H1 (cell line): ENCODE results near the gene U2SURP. TPM values are rescaled to one million over a fixed set of nuclear protein-coding genes. Genes with fewer than 3 reads are reported as not detected.

Experiments
- CTCF ChIA-PET: fragments of 300-600 bp; sonication (Branson Sonifier 250); formaldehyde crosslinking; loops from one replicate; lab custom pipeline; 2021; ENCODE audit not compliant: partially characterized antibody; lab: Charles Lee
- POLR2A ChIA-PET: fragments of 300-600 bp; sonication (Branson Sonifier 250); formaldehyde crosslinking; loops from one replicate; lab custom pipeline; 2021; ENCODE audit warnings: inconsistent platforms; ENCODE audit not compliant: partially characterized antibody; lab: Charles Lee
- DNase-seq, 2 experiments: peaks; one replicate each; pipeline versions ENCODE4 v3.0.0 to v3.0.0-alpha.2; 2010 to 2022; ENCODE audit warnings: low spot score in 2 of 2, low read depth in 1 of 2, mixed read lengths in 1 of 2
- FAIRE-seq: peaks from 2 replicates; lab custom pipeline; 2011; peaks lifted over from hg19 to GRCh38; lab: Jason Lieb, UNC
- H2AFZ ChIP-seq: 2 replicates; pipeline ENCODE4 v1.8.1; 2012; ENCODE audit warnings: low read length, inconsistent platforms
- H2AK5ac ChIP-seq: 2 replicates; pipeline ENCODE4 v1.6.1; 2013; ENCODE audit warnings: low read depth, low read length
- H2BK120ac ChIP-seq: replicated peaks from 2 replicates; pipeline ENCODE3; 2013; ENCODE audit warnings: low read depth, low read length, inconsistent platforms
- H2BK12ac ChIP-seq: 2 replicates; pipeline ENCODE4 v1.6.1; 2013; ENCODE audit warnings: low read depth, low read length
- H2BK15ac ChIP-seq: 2 replicates; pipeline ENCODE4 v1.6.1; 2013; ENCODE audit warnings: low read length
- H2BK20ac ChIP-seq: 2 replicates; pipeline ENCODE4 v1.6.1; 2013; ENCODE audit warnings: low read length
- H2BK5ac ChIP-seq: 2 replicates; pipeline ENCODE4 v1.6.1; 2013; ENCODE audit warnings: low read depth, low read length
- H3K14ac ChIP-seq: 2 replicates; pipeline ENCODE4 v1.6.1; 2013; ENCODE audit warnings: inconsistent platforms; ENCODE audit not compliant: insufficient read length
- H3K18ac ChIP-seq: 2 replicates; pipeline ENCODE4 v1.6.1; 2013; ENCODE audit warnings: low read length; ENCODE audit errors: extremely low read depth
- H3K23ac ChIP-seq: 2 replicates; pipeline ENCODE4 v1.6.1; 2013; ENCODE audit warnings: inconsistent platforms; ENCODE audit not compliant: insufficient read length
- H3K23me2 ChIP-seq: 2 replicates; pipeline ENCODE4 v1.6.1; 2013; ENCODE audit warnings: low read depth, low read length
- H3K27ac ChIP-seq: 2 replicates; pipeline ENCODE4 v1.6.1; 2011; ENCODE audit warnings: low read depth, low read length, inconsistent platforms
- H3K27me3 ChIP-seq, 4 experiments: replicated peaks in 1 of 4; 1 replicate in 1 of 4; 2 replicates in 3 of 4; pipeline versions ENCODE4 v1.6.1 to v1.8.1; 2011 to 2013; ENCODE audit warnings: low read length in 3 of 4, mild to moderate bottlenecking in 3 of 4, inconsistent platforms in 2 of 4, mixed read lengths in 2 of 4, moderate library complexity in 1 of 4; ENCODE audit not compliant: control insufficient read depth in 3 of 4, insufficient read depth in 3 of 4; ENCODE audit errors: extremely low read depth in 1 of 4
- H3K36me3 ChIP-seq, 4 experiments: 2 replicates each; pipeline versions ENCODE4 v1.6.1 to v1.8.1; 2011 to 2013; ENCODE audit warnings: mild to moderate bottlenecking in 4 of 4, low read length in 3 of 4, moderate library complexity in 2 of 4, control low read depth in 1 of 4, inconsistent platforms in 1 of 4; ENCODE audit not compliant: insufficient read depth in 4 of 4, control insufficient read depth in 2 of 4
- H3K4ac ChIP-seq: replicated peaks from 2 replicates; pipeline ENCODE3; 2013; ENCODE audit warnings: low read length, low read depth, mixed read lengths, inconsistent platforms; ENCODE audit not compliant: insufficient read length
- H3K4me1 ChIP-seq, 4 experiments: replicated peaks in 1 of 4; 1 replicate in 1 of 4; 2 replicates in 3 of 4; pipeline versions ENCODE4 v1.6.1 to v1.8.1; 2011 to 2013; ENCODE audit warnings: low read length in 3 of 4, inconsistent platforms in 2 of 4, mixed read lengths in 1 of 4; ENCODE audit not compliant: insufficient read depth in 4 of 4, control insufficient read depth in 3 of 4
- H3K4me2 ChIP-seq, 2 experiments: 2 replicates each; pipeline versions ENCODE4 v1.6.1 to v1.8.1; 2011 to 2013; ENCODE audit warnings: low read depth in 2 of 2, low read length in 2 of 2, control low read depth in 1 of 2, inconsistent platforms in 1 of 2, mild to moderate bottlenecking in 1 of 2; ENCODE audit not compliant: insufficient read depth in 1 of 2
- H3K4me3 ChIP-seq, 4 experiments: fragments of 200-600, 300-600 bp in 1 of 4; sonication (generic), shearing (Covaris generic), sonication (Bioruptor Twin) in 1 of 4; 2 replicates each; pipeline versions ENCODE4 v1.5.1 to v1.8.1; 2011 to 2016; ENCODE audit warnings: low read length in 4 of 4, low read depth in 3 of 4, control low read depth in 2 of 4, inconsistent platforms in 2 of 4, mild to moderate bottlenecking in 2 of 4, mixed read lengths in 1 of 4, moderate library complexity in 1 of 4; ENCODE audit not compliant: insufficient read depth in 2 of 4; ENCODE audit errors: extremely low read depth in 1 of 4
- H3K56ac ChIP-seq: replicated peaks from 2 replicates; pipeline ENCODE3; 2013; ENCODE audit warnings: low read depth, mild to moderate bottlenecking, mixed read lengths, low read length, inconsistent platforms; ENCODE audit not compliant: insufficient read length
- H3K79me1 ChIP-seq: 2 replicates; pipeline ENCODE4 v1.6.1; 2013; ENCODE audit warnings: low read depth, low read length, control low read depth
- H3K79me2 ChIP-seq, 2 experiments: 2 replicates each; pipeline versions ENCODE4 v1.6.1 to v1.8.1; 2012 to 2013; ENCODE audit warnings: low read length in 2 of 2, mild to moderate bottlenecking in 2 of 2, inconsistent platforms in 1 of 2; ENCODE audit not compliant: insufficient read depth in 2 of 2, control insufficient read depth in 1 of 2
- H3K9ac ChIP-seq, 4 experiments: replicated peaks in 1 of 4; 1 replicate in 1 of 4; 2 replicates in 3 of 4; pipeline versions ENCODE4 v1.6.1 to v1.8.1; 2011 to 2013; ENCODE audit warnings: low read depth in 3 of 4, low read length in 3 of 4, control low read depth in 2 of 4, mild to moderate bottlenecking in 2 of 4, moderate library complexity in 2 of 4, inconsistent platforms in 1 of 4; ENCODE audit errors: extremely low read depth in 1 of 4
- H3K9me3 ChIP-seq, 2 experiments: 2 replicates each; pipeline versions ENCODE4 v1.6.1 to v1.8.1; 2012 to 2013; ENCODE audit warnings: mild to moderate bottlenecking in 2 of 2, moderate library complexity in 2 of 2, control low read depth in 1 of 2, inconsistent platforms in 1 of 2, low read depth in 1 of 2, low read length in 1 of 2, mixed read lengths in 1 of 2; ENCODE audit not compliant: insufficient read depth in 2 of 2
- H4K20me1 ChIP-seq, 2 experiments: replicated peaks in 1 of 2; 2 replicates each; pipeline versions ENCODE3 to v1.8.1; 2011 to 2013; ENCODE audit warnings: inconsistent platforms in 2 of 2, low read length in 2 of 2, mild to moderate bottlenecking in 1 of 2; ENCODE audit not compliant: insufficient read depth in 2 of 2, control insufficient read depth in 1 of 2
- H4K5ac ChIP-seq: 2 replicates; pipeline ENCODE4 v1.6.1; 2013; ENCODE audit warnings: low read length, low read depth, mixed read lengths, inconsistent platforms; ENCODE audit not compliant: insufficient read length
- H4K8ac ChIP-seq: 2 replicates; pipeline ENCODE4 v1.8.0; 2013; ENCODE audit warnings: mild to moderate bottlenecking, moderate library complexity, low read length, inconsistent platforms; ENCODE audit not compliant: insufficient read depth; ENCODE audit errors: extremely low read depth
- H4K91ac ChIP-seq: replicated peaks from 2 replicates; pipeline ENCODE3; 2013; ENCODE audit warnings: low read length, mixed read lengths, inconsistent platforms; ENCODE audit not compliant: insufficient read length
- HDAC6 ChIP-seq: IDR thresholded peaks from one replicate; pipeline ENCODE4 v1.7.1; 2012; ENCODE audit warnings: low read depth, mild to moderate bottlenecking, inconsistent platforms, low read length, moderate library complexity
- TCF12 ChIP-seq: IDR thresholded peaks from 2 replicates; pipeline ENCODE4 v1.6.1; 2011; ENCODE audit warnings: low read depth, mild to moderate bottlenecking, low read length
- WGBS, 2 experiments: shearing (Covaris generic) in 1 of 2; methylation state at CpG; one replicate each; pipeline versions ENCODE4 v1.1.6 to v1.1.7; 2013 to 2015; ENCODE audit warnings: low lambda C conversion rate in 2 of 2, mixed read lengths in 2 of 2, inconsistent platforms in 1 of 2, low coverage in 1 of 2, missing lambda C conversion rate in 1 of 2; ENCODE audit not compliant: insufficient replicate concordance in 2 of 2, insufficient coverage in 1 of 2, insufficient read length in 1 of 2; ENCODE audit errors: extremely low coverage in 1 of 2, missing lambda C conversion rate in 1 of 2; 5-methylcytosine and 5-hydroxymethylcytosine counted together
- polyA plus RNA-seq, 7 experiments: library from polyadenylated mRNA; depleted of rRNA in 3 of 7; stranded (reverse) in 5 of 7; unstranded in 2 of 7; fragments of >200 nt in 5 of 7; fragments of 200-250 nt in 2 of 7; gene quantifications; 1 replicate in 5 of 7; 2 replicates in 1 of 7; 4 replicates in 1 of 7; pipeline versions ENCODE4 v1.2.1 to v1.2.3, GENCODE V29; 2011 to 2013; ENCODE audit warnings: missing spikeins in 2 of 7, mixed read lengths in 2 of 7
- total RNA-seq: library from RNA; stranded (reverse); fragmentation: NEBNext Ultra II Directional; extraction: Animal tissue kit (Norgen Biotek cat#: 25700); gene quantifications from 2 replicates; pipeline ENCODE4 v1.2.1, GENCODE V29; 2021

Gene U2SURP
- total and polyA plus RNA-seq, 2 of the 8 experiments (the other 6 are each of a cell fraction or from before 2014, with no cell fraction given): 22.2 to 167 TPM

GRCh38 chr3:143098032-143098764 lies 96.8 kb downstream of the U2SURP start:
- H3K9me3 ChIP-seq: peaks cover 0 to 7% of the 10 kb centered on the region in 2 experiments; a peak in 2 of 4 replicates
- H3K79me2 ChIP-seq: no peaks in the 10 kb centered on the region
- 82% methylated on average over 5 of the region's 5 CpGs; no CpG with 5 or more reads in 1 of the 2 experiments for WGBS, 2 experiments
- H3K36me3 ChIP-seq: no peaks in the 10 kb centered on the region
- H2BK5ac ChIP-seq: no peak overlapping the region
- no peak overlapping the region for H4K8ac ChIP-seq
- no peak overlapping the region for H3K27ac ChIP-seq
- no peak overlapping the region for H3K56ac ChIP-seq
- CTCF ChIA-PET: interaction anchor here (1.0 to 1.3 kb wide), 4 partner anchors 9 to 293 kb away, joined by 3 read pairs; no protein-coding TSS in a partner anchor
- no peak for FAIRE-seq
- H4K91ac ChIP-seq: no peak overlapping the region
- no peak for TF ChIP-seq HDAC6
- no peak for TF ChIP-seq TCF12
- no peak overlapping the region for H2AFZ ChIP-seq
- H3K4ac ChIP-seq: no peak overlapping the region
- no peak overlapping the region for H3K9ac ChIP-seq
- H2BK20ac ChIP-seq: no peak overlapping the region
- H2AK5ac ChIP-seq: no peak overlapping the region
- no peaks in the 10 kb centered on the region for H4K20me1 ChIP-seq
- no peak overlapping the region for H3K14ac ChIP-seq
- H3K4me3 ChIP-seq: no peak overlapping the region
- no peak overlapping the region for H2BK12ac ChIP-seq
- no peak overlapping the region for H2BK15ac ChIP-seq
- no peak overlapping the region for H3K23ac ChIP-seq
- DNase-seq: no peak
- H3K23me2 ChIP-seq: no peaks in the 10 kb centered on the region
- H3K79me1 ChIP-seq: no peaks in the 10 kb centered on the region
- H3K27me3 ChIP-seq: no peaks in the 10 kb centered on the region
- no peak overlapping the region for H2BK120ac ChIP-seq
- H3K4me1 ChIP-seq: no peaks in the 10 kb centered on the region
- H3K18ac ChIP-seq: no peak overlapping the region
- POLR2A ChIA-PET: no interaction called here
- no peak overlapping the region for H3K4me2 ChIP-seq
- no peak overlapping the region for H4K5ac ChIP-seq
